GM13976 (cell line): ENCODE measurements around the gene ANTKMT.

Source experiments
- DNase-seq: peaks from one replicate; pipeline ENCODE4 v3.0.0; 2012; ENCODE audit warnings: low spot score
- CTCF ChIP-seq: IDR thresholded peaks from 2 replicates; pipeline ENCODE4 v1.5.1; 2012; ENCODE audit warnings: borderline replicate concordance, mild to moderate bottlenecking; ENCODE audit not compliant: insufficient read depth; ENCODE audit errors: extremely low read depth, missing control alignments, control extremely low read depth
- in situ Hi-C: fragments of 300-500 bp; cut with MboI; formaldehyde crosslinking; loops from one replicate; pipeline ENCODE4 v1.12.0; 2022; ENCODE audit warnings: low sequenced_read_pairs, mixed read lengths, inconsistent platforms; ENCODE audit not compliant: unreplicated experiment

The ANTKMT gene

DNA sequence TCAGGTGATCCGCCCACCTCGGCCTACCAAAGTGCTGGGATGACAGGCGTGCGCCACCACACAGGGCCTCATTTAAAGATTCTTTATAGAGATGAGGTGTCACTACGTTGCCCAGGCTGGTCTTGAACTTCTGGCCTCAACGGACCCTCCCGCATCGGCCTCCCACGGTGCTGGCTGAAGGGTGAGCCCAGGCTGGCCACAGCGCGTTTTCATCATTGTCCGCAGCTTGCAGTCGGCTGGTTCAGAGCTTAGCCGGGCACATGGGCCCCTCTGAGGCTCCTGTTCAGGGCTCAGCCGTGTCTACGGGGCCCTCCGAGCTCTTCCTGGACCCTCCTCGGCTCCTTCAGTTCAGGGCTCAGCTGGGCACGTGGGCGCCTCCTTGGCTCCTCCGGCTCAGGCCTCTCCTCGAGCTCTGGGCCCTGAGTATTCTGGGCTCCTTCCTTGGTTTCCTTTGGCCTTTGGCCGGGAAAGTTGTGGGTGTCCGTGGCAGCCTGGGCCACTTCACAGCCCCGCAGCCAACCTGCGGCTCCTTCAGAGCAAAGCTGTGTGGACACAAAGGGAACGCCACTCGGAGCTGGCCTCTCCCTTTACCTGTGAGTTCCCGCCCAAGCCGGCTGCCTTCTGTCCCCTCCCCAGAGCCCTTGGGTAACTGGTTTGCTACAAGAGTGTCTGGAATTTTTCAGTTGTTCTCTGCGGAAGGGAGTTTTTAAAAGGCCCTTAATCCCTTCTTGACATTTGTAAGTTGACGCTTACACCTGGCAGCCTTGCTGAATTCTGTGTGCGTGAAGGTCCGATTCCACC is 38.4 kb downstream of the ANTKMT start:
- in situ Hi-C loops: no loop called here
- no peak for TF ChIP-seq CTCF
- DNase-seq: no peak

GRCh38 chr16:760065-760464 is 39.1 kb downstream of the ANTKMT start:
- DNase-seq: no peak
- in situ Hi-C loops: no loop called here
- no peak for TF ChIP-seq CTCF

GRCh38 chr16:760545-761343 is 39.8 kb downstream of the ANTKMT start, which contains the start of gene MSLN:
TSS of gene MSLN (plus strand) at chr16:760734. CDS start at chr16:762681, 1,947 bp downstream.
- in situ Hi-C loops: no loop called here
- TF ChIP-seq CTCF: no peak
- DNase-seq: no peak

DNA sequence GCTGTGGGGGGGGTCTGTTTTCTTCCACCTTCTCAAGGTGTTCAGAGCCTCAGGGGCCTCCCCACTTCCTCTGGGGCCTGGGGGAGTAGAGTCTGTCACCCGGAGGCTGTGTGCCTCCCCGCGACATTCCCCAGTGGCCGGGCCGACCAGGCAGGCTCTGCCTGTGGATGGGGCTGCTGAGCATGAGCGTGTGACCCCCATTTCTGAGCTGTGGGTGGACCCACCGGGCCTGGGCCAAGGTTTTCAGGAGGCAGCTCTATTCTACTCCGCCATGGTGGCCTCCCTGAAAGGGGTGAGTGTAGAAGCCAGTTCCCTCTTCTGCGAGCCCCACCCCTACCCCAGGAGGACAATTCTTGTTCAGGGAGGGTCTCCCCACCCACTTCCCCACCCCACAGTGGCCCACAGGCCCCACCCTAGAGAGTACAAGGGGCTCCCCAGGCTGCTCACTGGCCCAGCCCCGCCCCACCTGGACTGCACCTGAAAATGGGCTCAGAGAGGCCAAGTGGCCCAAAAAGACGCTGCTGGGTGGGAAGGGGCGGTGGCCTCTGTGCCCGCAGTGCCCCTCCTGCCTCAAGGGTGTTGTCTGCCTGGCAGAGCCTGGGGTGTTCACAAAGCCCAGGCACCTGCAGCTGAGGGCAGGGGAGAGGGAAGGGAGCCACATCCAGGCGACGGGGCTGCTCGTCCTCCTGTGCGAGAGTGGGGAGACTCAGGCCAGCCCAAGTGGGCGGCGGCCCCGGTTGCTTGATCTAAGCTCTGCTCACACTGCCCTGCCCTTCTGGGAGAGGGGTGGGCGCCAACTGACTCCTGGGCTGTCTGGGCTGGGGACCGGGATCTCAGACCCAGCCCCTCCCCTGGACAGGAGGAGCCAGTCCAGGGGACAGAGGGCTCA is 40.9 kb downstream of the ANTKMT start:
- DNase-seq: no peak
- TF ChIP-seq CTCF: no peak

GRCh38 chr16:762595-763268 is 41.8 kb downstream of the ANTKMT start:
- DNase-seq: no peak
- in situ Hi-C loops: no loop called here
- no peak for TF ChIP-seq CTCF

More for the DNA sequence above, 40.9 kb downstream of the ANTKMT start:
- in situ Hi-C loops: no loop called here
